Activated CD8-positive, alpha-beta T cell treated with anti-CD3 and anti-CD28 coated beads for 36 hours (primary cell): Measurements from ENCODE around the gene CYP26B1. TPM values are rescaled to one million over a fixed set of nuclear protein-coding genes. Genes with fewer than 3 reads are reported as not detected.

Experiments used
- ATAC-seq: fragments of 200-7000 bp; cut with Tn5 transposase; one replicate; pipeline ENCODE4 v1.10.0; 2021; ENCODE audit warnings: mild to moderate bottlenecking, moderate library complexity
- CTCF ChIA-PET: fragments of 350-600 bp; sonication (Branson Sonifier 250); formaldehyde crosslinking; loops from one replicate; lab custom pipeline; 2021; ENCODE audit warnings: antibody characterized with exemption; lab: Charles Lee
- POLR2A ChIA-PET: fragments of 350-600 bp; sonication (Branson Sonifier 250); formaldehyde crosslinking; loops from one replicate; lab custom pipeline; 2021; ENCODE audit warnings: antibody characterized with exemption; lab: Charles Lee
- DNase-seq: peaks from one replicate; pipeline ENCODE4 v3.0.0-alpha.2; 2020
- H3K27ac Mint-ChIP-seq: one replicate; pipeline ENCODE4 v1.8.0; 2021; ENCODE audit warnings: mild to moderate bottlenecking, mixed read lengths
- H3K27me3 Mint-ChIP-seq: one replicate; pipeline ENCODE4 v1.8.0; 2021; ENCODE audit warnings: mixed read lengths
- H3K36me3 Mint-ChIP-seq: one replicate; pipeline ENCODE4 v1.8.0; 2021; ENCODE audit warnings: low read depth, mixed read lengths
- H3K4me1 Mint-ChIP-seq: one replicate; pipeline ENCODE4 v1.8.0; 2021; ENCODE audit warnings: low read depth, mixed read lengths
- H3K4me3 Mint-ChIP-seq: one replicate; pipeline ENCODE4 v1.8.0; 2021; ENCODE audit warnings: mild to moderate bottlenecking, moderate library complexity, mixed read lengths
- H3K9me3 Mint-ChIP-seq: one replicate; pipeline ENCODE4 v1.8.0; 2021; ENCODE audit warnings: mixed read lengths
- intact Hi-C: fragments of 100-400 bp; cut with micrococcal nuclease; formaldehyde crosslinking; loops from one replicate; pipeline ENCODE4 v1.10.0; 2022
- total RNA-seq, 2 experiments: library from RNA; stranded (reverse); gene quantifications; one replicate each; pipeline ENCODE4 v1.2.3, GENCODE V29; 2021
- TF ChIP-seq, protein P1 (sequence below): fragments of 200-600 bp; IDR thresholded peaks from one replicate; pipeline ENCODE4 v1.8.0; 2022; ENCODE audit warnings: antibody characterized with exemption, mild to moderate bottlenecking

CYP26B1 gene
- total RNA-seq, 2 experiments from 2014 or later = not detected

DNA sequence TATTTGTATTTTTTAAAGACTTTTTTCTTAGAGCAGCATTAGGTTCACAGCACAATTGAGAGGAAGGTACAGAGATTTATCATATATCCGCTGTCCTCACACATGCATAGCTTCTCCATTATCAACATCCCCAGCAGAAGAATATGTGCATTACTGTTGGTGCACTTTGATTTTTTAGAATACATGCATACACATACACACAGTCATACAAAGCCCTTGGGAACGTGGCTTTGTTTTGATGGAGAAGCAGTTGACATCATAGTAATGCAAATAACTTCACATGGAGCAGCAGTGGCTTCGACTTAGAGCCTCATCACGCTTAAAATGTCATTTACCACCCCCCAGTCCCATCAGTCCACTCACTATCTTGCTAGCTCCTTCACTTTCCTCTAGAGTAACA is 26.5 kb downstream of the CYP26B1 start:
- H3K9me3 Mint-ChIP-seq = peaks cover 7% of the 10 kb centered on the region
- DNase-seq (no peak), ATAC-seq (no peak)
- no peaks in the 10 kb centered on the region for H3K4me1 Mint-ChIP-seq
- intact Hi-C loops = no loop called here
- TF ChIP-seq, protein P1, sequence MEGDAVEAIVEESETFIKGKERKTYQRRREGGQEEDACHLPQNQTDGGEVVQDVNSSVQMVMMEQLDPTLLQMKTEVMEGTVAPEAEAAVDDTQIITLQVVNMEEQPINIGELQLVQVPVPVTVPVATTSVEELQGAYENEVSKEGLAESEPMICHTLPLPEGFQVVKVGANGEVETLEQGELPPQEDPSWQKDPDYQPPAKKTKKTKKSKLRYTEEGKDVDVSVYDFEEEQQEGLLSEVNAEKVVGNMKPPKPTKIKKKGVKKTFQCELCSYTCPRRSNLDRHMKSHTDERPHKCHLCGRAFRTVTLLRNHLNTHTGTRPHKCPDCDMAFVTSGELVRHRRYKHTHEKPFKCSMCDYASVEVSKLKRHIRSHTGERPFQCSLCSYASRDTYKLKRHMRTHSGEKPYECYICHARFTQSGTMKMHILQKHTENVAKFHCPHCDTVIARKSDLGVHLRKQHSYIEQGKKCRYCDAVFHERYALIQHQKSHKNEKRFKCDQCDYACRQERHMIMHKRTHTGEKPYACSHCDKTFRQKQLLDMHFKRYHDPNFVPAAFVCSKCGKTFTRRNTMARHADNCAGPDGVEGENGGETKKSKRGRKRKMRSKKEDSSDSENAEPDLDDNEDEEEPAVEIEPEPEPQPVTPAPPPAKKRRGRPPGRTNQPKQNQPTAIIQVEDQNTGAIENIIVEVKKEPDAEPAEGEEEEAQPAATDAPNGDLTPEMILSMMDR = no peak
- CTCF ChIA-PET = interaction anchor here (1.3 kb wide), 2 partner anchors 8 to 16 kb away, joined by 3 to 4 read pairs; no protein-coding TSS in a partner anchor
- H3K4me3 Mint-ChIP-seq = no peak overlapping the region
- POLR2A ChIA-PET = no interaction called here
- H3K27ac Mint-ChIP-seq = no peak overlapping the region
- H3K36me3 Mint-ChIP-seq = no peaks in the 10 kb centered on the region
- H3K27me3 Mint-ChIP-seq = peaks cover 11% of the 10 kb centered on the region

DNA sequence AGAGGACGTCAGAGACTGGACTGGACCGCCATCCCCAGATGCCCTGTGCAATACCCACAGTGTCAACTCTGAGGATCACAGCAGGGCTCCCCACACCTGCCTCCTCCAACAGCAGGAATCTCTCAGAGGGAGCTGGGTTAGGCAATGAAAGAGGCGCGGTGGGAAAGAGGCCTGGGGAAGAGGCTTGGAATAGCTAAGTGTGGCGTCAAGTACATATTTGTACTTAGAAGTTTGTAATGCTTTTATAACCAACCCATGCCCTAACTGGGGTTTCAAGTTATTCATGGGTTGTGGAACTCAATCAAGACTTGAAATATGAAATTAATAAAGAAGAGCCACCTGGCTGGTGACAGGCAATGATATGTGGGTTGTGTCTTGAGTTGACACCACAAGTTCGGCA is 28.7 kb downstream of the CYP26B1 start:
- CTCF ChIA-PET = no interaction called here
- Mint-ChIP-seq H3K36me3 (no peaks in the 10 kb centered on the region), H3K27ac (no peak overlapping the region), H3K9me3 (peaks cover 7% of the 10 kb centered on the region), H3K27me3 (peaks cover 11% of the 10 kb centered on the region), H3K4me1 (no peaks in the 10 kb centered on the region), H3K4me3 (no peak overlapping the region)
- ATAC-seq (no peak), DNase-seq (no peak)
- intact Hi-C loops = no loop called here
- POLR2A ChIA-PET = no interaction called here
- TF ChIP-seq, protein P1 = no peak

DNA sequence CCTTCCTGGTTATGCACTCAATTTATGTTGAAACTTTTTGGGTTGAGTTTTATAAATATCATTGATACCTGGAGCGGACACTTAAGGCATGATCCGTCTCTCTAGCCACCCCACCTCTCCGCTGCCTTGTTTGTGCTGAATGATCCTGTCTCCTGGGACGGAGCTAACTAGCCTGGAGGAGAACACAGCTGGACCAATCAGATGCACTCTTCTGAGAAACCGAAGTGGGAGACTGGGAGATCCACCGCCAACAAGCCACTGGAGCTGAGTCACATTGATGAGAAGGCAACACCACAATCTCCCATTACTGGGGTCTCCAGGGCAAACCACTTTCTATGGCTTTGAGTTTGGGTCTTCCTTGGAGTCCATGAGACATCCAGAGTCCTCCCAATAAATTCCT is 29.3 kb downstream of the CYP26B1 start:
- ChIA-PET CTCF (no interaction called here), POLR2A (no interaction called here)
- Mint-ChIP-seq H3K4me3 (no peak overlapping the region), H3K4me1 (no peaks in the 10 kb centered on the region), H3K9me3 (peaks cover 7% of the 10 kb centered on the region), H3K27me3 (peaks cover 11% of the 10 kb centered on the region), H3K36me3 (no peaks in the 10 kb centered on the region), H3K27ac (no peak overlapping the region)
- TF ChIP-seq, protein P1 = no peak
- intact Hi-C loops = no loop called here
- no peak for ATAC-seq
- DNase-seq = no peak

DNA sequence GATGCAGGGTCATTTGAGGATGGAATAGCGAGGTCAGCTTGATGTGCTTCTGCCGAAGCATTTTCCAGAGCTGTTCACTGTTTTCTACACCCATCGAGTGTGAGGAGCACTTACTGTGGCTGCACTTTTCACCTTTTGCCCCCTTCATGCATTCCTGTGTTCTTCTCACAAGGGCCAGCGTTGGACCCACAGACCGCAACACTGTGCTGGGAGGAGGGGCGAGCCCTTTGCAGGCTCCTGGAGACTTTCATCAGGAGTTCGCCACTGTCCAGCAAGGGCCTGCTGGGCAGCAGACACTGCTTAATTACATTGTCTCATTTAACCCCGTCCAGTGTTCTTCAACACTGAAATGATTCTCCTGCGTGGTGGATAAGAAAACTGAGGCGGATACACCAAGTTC is 29.9 kb downstream of the CYP26B1 start:
- intact Hi-C loops = no loop called here
- Mint-ChIP-seq H3K4me3 (no peak overlapping the region), H3K27ac (no peak overlapping the region), H3K27me3 (peaks cover 11% of the 10 kb centered on the region), H3K9me3 (peaks cover 3% of the 10 kb centered on the region), H3K36me3 (no peaks in the 10 kb centered on the region), H3K4me1 (no peaks in the 10 kb centered on the region)
- POLR2A ChIA-PET = no interaction called here
- ATAC-seq (no peak), DNase-seq (no peak)
- TF ChIP-seq, protein P1 = no peak
- CTCF ChIA-PET = no interaction called here

DNA sequence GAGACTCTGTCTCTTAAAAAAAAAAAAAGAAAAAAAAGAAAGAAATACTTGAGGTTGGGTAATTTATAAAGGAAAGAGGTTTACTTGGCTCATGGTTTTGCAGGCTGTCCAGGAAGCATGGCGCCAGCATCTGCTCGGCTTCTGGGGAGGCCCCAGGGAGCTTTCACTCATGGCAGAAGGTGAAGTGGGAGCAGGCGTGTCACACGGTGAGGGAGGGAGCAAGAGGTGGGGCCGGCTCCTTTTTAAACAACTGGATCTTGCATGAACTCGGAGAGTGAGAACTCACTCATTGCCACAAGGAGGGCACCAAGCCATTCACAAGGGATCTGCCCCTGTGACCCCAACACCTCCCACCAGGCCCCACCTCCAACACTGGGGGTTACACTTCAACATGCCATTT is 30.6 kb downstream of the CYP26B1 start:
- CTCF ChIA-PET = interaction anchor here (1.1 kb wide), 1 partner anchor 13 kb away, joined by 3 read pairs; no protein-coding TSS in a partner anchor
- H3K27me3 Mint-ChIP-seq = peaks cover 7% of the 10 kb centered on the region
- intact Hi-C loops = no loop called here
- H3K36me3 Mint-ChIP-seq = no peaks in the 10 kb centered on the region
- H3K27ac Mint-ChIP-seq = no peak overlapping the region
- DNase-seq (no peak), ATAC-seq (no peak)
- no peaks in the 10 kb centered on the region for H3K9me3 Mint-ChIP-seq
- H3K4me1 Mint-ChIP-seq = no peaks in the 10 kb centered on the region
- POLR2A ChIA-PET = no interaction called here
- TF ChIP-seq, protein P1 = no peak
- H3K4me3 Mint-ChIP-seq = no peak overlapping the region
